HG03196 (cell line): ENCODE measurements around the gene SS18.

Source experiments
- ATAC-seq: cut with Tn5 transposase; IDR thresholded peaks from one replicate; pipeline ENCODE4 v1.9.1; 2021; ENCODE audit not compliant: unreplicated experiment

Gene SS18

DNA sequence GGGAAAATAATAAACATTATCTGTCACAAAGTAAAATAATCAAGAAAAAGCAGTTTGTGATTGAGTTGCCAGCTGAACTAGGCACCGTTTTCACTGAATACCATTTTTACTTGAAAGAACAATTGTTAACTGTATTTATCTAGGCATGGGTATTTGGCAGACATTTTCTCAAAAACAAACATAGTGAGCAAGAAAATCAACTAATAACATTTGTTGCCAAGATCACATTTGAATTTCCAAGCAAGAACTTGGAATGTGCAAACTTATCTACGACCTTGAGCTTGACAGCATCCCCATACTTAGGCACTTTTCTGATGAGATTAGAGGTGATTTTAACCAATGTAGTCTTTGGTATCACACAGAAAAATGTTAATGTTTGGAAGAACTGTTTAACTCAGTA is 16.7 kb downstream of the SS18 start:
- ATAC-seq, result no peak

- no peak for ATAC-seq
These were observed 18.7 kb downstream of the SS18 start for GRCh38 chr18:26071725-26072124.

GRCh38 chr18:26071020-26071419 is 19.4 kb downstream of the SS18 start:
- no peak for ATAC-seq

DNA sequence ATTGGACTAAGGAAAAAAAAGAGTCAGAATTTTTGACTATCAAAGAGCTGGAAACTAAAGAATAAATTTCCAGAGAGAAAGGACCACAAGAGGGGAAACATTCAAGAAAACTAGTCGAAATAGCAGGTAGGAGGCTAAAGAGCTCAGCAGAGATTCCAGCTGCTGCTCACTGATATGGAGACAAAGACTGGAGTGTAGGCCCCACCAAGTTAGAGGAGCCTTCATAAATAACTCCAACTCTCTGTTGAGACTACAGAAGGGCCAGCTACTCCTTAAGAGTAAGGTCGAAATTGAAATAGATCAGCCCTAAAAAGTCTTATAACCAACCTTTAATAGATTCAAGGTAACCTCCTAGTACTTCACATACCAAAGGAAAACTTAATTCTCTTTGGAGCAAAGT is 31.1 kb downstream of the SS18 start:
- no peak for ATAC-seq

GRCh38 chr18:26057344-26057773 is 33.1 kb downstream of the SS18 start:
- ATAC-seq, result no peak

- no peak for ATAC-seq
These were observed 34.1 kb downstream of the SS18 start for GRCh38 chr18:26056291-26056690.

DNA sequence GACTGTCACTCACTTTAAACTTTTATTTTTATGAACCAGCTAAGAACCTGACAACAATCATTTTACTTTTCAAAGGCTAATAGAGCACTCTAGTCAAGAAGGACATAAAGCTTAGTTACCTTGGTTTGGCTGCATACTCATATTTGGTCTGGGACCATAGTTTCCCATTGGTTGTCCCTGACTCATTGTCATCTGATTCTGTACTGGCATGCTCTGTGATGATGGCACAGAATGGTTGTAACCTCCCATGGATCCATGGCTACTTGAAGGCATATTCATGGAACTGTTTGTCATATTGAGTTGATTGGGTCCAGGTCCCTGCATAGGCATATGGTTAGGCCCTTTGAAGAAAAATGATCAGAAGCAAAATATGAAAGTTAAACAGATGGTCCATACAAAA is 37.9 kb downstream of the SS18 start:
- ATAC-seq, result no peak

- no peak for ATAC-seq
These were observed 38.6 kb downstream of the SS18 start for GRCh38 chr18:26051843-26052242.

DNA sequence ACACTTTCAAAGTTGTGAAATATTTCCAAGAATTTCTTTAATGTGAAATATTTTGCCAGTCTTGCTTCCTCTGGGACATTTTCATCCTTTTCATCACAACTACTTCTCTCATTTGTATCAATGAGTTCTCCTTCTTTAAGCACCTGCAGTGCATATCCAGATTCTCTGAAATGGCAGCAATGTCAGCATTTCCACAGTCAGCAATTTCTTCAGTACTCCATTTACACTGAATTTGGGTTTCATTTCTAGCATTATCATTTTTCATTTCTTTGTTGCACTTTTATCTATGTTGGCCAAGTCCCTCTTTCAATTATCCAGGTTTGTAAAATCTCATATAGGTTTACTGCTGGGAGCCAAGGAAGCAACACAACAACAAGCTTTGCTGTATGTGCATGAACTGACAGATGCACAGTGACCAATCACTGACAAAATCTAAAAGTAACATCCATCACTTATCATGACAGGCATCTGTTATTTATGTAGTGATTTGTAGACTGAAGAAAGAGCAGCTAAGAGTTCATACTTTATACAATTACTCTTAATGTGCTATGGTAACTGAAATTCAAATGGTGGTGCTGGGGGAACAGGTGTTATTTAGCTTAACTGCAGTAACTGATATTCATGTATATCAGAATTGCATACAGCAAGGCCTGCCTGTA is 43.9 kb downstream of the SS18 start:
- ATAC-seq, result no peak

- ATAC-seq, result no peak
These were observed 45.6 kb downstream of the SS18 start for GRCh38 chr18:26044807-26045206.

GRCh38 chr18:26040051-26040656 is 50.3 kb downstream of the SS18 start:
- ATAC-seq, result no peak

- no peak for ATAC-seq
These were observed 51.2 kb downstream of the SS18 start for GRCh38 chr18:26039203-26039602.

GRCh38 chr18:26036635-26037034 is 53.8 kb downstream of the SS18 start:
- ATAC-seq, result no peak

DNA sequence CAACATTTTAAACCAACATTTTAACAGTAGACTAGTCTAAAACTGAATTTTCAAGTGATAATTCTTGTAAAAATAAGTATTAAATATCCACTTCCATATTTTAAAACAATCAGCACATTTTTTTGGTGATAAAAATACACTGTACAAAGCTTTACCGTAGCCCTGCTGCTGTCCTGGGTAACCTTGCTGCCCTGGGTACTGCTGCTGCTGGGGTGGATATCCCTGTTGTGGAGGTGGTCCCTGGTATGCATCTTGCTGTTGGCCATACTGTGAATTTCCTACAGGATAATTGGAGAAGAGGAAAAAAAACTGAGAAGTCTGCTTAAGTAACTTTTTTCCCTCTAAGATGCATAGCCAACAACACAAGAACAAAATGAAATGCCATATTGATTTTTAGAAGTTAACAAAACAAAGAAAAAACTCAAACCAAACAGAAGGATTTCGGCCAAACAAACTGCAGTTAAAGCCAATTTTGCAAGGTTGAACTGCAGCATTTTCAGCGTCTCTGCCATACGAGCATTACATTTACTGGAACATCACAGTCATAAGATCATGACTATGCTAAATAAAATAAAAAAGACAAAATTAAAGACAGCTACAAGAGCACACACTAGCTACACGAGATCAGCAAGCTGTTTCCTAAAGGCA is 55.4 kb downstream of the SS18 start:
- ATAC-seq, result no peak

DNA sequence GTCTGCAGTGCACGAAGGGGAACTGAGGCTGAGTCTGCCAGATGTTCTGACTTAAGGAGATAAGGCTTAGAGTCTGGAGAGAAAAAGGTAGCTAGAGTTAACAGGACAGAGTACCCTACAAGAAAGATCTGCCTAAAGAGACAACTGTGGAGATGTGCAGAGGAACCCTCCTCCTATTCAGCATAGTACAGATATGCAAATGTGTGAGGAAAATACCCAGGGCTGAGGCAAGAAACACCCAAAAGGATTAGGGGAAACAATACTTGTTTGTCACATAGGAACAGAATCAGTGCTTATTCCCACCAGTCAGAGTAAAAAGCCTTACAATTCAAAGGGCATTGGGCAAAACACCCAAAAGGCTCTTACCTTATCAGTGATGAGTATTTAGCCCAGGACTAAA is 67.8 kb downstream of the SS18 start:
- no peak for ATAC-seq

DNA sequence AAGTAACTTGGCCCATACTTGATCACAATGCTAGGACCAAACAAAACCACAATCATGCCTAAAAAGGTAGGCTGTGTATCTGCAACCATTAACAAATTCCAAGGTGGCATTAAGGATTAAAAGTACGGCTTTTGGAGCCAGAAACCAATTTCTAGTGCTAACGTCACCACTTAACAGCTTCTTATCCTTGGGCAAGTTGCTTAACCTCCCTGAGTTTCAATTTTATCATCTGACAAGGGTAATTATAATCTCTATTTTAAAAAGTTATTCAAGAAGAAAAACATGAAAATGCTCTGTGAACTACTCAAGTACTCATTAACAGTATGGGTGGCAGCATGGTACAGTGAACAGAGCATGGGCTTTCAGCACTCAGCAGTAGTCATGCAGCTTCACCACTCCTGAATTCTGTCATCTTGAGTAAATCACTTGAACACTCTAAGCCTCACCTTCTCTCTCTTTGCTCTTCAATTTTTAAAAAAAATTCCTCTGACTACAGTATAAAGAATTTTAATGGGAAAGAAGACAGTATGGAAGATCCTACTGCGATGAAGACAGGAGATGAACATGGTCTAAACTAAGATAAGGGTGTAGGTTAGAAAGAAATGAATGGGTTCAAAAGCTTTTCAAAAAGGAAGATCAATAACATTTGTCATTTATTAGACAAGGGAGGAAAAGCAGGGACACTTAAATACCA is 69.2 kb downstream of the SS18 start:
- ATAC-seq, result no peak

- no peak for ATAC-seq
These were observed 72.5 kb downstream of the SS18 start for GRCh38 chr18:26017929-26018328.

DNA sequence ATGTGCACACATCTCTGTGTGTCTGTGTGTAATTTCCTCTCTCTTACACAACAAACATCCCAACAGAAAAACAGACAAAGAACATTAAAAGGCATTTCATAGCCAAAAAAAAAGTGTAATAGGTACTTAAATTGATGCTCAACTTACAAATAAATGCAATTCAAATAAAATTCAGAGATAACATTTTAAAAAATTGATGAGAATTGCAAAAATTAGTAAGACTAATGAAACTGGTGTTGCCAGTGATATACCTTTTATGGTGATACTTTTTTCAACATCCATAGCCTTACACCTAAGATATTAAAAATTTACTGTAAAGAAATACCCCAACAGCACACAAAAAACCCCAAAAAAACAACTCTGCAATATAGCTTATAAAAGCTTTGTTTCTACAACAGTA is 76.0 kb downstream of the SS18 start:
- ATAC-seq, result no peak

- ATAC-seq, result no peak
These were observed 81.8 kb downstream of the SS18 start for GRCh38 chr18:26008619-26009018.

DNA sequence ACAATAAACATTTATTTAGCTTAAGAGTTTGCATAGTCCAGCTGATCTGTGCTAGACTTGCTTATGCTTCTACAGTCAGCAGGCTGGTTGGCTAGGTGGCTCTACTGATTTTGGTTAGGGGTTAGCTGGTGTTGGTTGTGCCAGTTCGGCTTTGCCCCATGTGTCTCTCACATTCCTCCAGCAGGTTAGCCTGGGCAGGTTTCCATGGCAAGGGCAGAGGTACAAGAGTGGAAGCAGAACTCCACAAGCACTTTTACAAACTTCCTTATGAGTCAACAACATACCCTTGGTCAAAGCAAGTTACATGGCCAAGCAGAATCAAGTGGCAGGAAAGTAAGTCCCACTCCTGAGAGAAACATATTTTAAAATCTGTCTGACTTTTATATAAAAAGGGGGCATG is 82.3 kb downstream of the SS18 start:
- ATAC-seq, result no peak

DNA sequence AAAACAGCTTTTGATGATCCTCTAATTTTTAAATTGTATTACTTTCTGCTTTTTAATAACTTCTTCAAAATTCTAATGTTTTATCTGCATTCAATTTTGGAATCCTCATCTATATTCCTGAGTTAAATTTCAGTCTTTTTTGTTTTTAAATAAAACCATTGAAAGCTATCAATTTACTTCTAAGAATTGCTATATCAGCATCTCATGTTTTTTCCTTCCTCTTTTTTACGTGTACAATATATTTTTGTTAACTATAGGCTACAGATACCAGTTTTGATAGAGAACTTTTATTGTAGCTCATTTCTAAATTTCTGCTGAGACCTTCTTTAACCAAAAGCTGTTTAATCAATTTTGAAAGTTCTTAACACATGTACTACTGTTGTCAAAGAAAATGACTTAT is 84.5 kb downstream of the SS18 start:
- ATAC-seq, result no peak

- ATAC-seq, result no peak
These were observed 85.6 kb downstream of the SS18 start for GRCh38 chr18:26004832-26005231.
